Mesenchymal stem cell (in vitro differentiated cells and primary cell): ENCODE data around the gene STK25.
"Not testable (repeated sequence)": the region's sequence is repeated elsewhere in the genome, so short reads cannot be mapped to it uniquely, and the experiment has no call there.

Source experiments
- DNase-seq: peaks from one replicate; pipeline ENCODE4 v3.0.0-alpha.2; 2013
- H2AFZ ChIP-seq: one replicate; pipeline ENCODE4 v1.6.1; 2013; ENCODE audit warnings: low read depth, mild to moderate bottlenecking, control low read depth, inconsistent platforms, low read length, moderate library complexity
- H2AK5ac ChIP-seq: 2 replicates; pipeline ENCODE4 v1.6.1; 2013; ENCODE audit warnings: low read length, moderate library complexity, mild to moderate bottlenecking, inconsistent platforms; ENCODE audit not compliant: severe bottlenecking
- H2BK120ac ChIP-seq: one replicate; pipeline ENCODE4 v1.6.1; 2013; ENCODE audit warnings: low read depth, mild to moderate bottlenecking, inconsistent platforms, low read length, moderate library complexity
- H2BK12ac ChIP-seq, 2 experiments: one replicate each; pipeline ENCODE4 v1.6.1; 2013; ENCODE audit warnings: inconsistent platforms in 2 of 2, low read length in 2 of 2, mild to moderate bottlenecking in 2 of 2, moderate library complexity in 2 of 2, control low read depth in 1 of 2
- H2BK15ac ChIP-seq: one replicate; pipeline ENCODE4 v1.6.1; 2013; ENCODE audit warnings: mild to moderate bottlenecking, low read depth, inconsistent platforms; ENCODE audit not compliant: poor library complexity, severe bottlenecking
- H2BK5ac ChIP-seq: 2 replicates; pipeline ENCODE4 v1.6.1; 2013; ENCODE audit warnings: low read depth, mild to moderate bottlenecking, low read length, control low read depth, inconsistent platforms; ENCODE audit not compliant: poor library complexity, severe bottlenecking
- H3K14ac ChIP-seq, 2 experiments: one replicate each; pipeline ENCODE4 v1.6.1; 2013; ENCODE audit warnings: inconsistent platforms in 2 of 2, low read length in 2 of 2, control low read depth in 1 of 2, mild to moderate bottlenecking in 1 of 2, moderate library complexity in 1 of 2
- H3K18ac ChIP-seq, 2 experiments: one replicate each; pipeline ENCODE4 v1.6.1; 2013; ENCODE audit warnings: inconsistent platforms in 2 of 2, low read length in 2 of 2, control low read depth in 1 of 2, low read depth in 1 of 2, mild to moderate bottlenecking in 1 of 2
- H3K23ac ChIP-seq, 2 experiments: one replicate each; pipeline ENCODE4 v1.6.1; 2013; ENCODE audit warnings: inconsistent platforms in 2 of 2, low read length in 2 of 2, mild to moderate bottlenecking in 2 of 2, moderate library complexity in 2 of 2, control low read depth in 1 of 2
- H3K27ac ChIP-seq: 2 replicates; pipeline ENCODE4 v1.5.1; 2013; ENCODE audit warnings: mild to moderate bottlenecking, moderate library complexity, low read length, control low read depth, inconsistent platforms; ENCODE audit not compliant: poor library complexity, severe bottlenecking
- H3K27me3 ChIP-seq, 2 experiments: 2 replicates each; pipeline versions ENCODE4 v1.6.1 to v1.7.0; 2013; ENCODE audit warnings: low read length in 2 of 2, mild to moderate bottlenecking in 2 of 2, moderate library complexity in 2 of 2, control low read depth in 1 of 2, inconsistent platforms in 1 of 2; ENCODE audit not compliant: control insufficient read depth in 1 of 2, insufficient read depth in 1 of 2
- H3K36me3 ChIP-seq, 2 experiments: 2 replicates each; pipeline versions ENCODE4 v1.6.1 to v1.7.0; 2013; ENCODE audit warnings: low read length in 2 of 2, control low read depth in 1 of 2, inconsistent platforms in 1 of 2, low read depth in 1 of 2, mild to moderate bottlenecking in 1 of 2; ENCODE audit not compliant: insufficient read depth in 2 of 2, control insufficient read depth in 1 of 2
- H3K4ac ChIP-seq, 2 experiments: one replicate each; pipeline ENCODE4 v1.6.1; 2013; ENCODE audit warnings: inconsistent platforms in 2 of 2, low read length in 2 of 2, mild to moderate bottlenecking in 2 of 2, moderate library complexity in 2 of 2, control low read depth in 1 of 2, low read depth in 1 of 2
- H3K4me1 ChIP-seq: 2 replicates; pipeline ENCODE4 v1.6.1; 2013; ENCODE audit warnings: low read depth, low read length, control low read depth; ENCODE audit not compliant: control insufficient read depth, insufficient read depth
- H3K4me2 ChIP-seq: 2 replicates; pipeline ENCODE4 v1.6.1; 2013; ENCODE audit warnings: low read length, mild to moderate bottlenecking, inconsistent platforms; ENCODE audit not compliant: poor library complexity, severe bottlenecking
- H3K4me3 ChIP-seq, 2 experiments: 2 replicates each; pipeline versions ENCODE4 v1.5.1 to v1.7.0; 2013; ENCODE audit warnings: low read length in 2 of 2, mild to moderate bottlenecking in 2 of 2, control low read depth in 1 of 2, low read depth in 1 of 2; ENCODE audit not compliant: insufficient read depth in 1 of 2
- H3K79me1 ChIP-seq: replicated peaks from 2 replicates; pipeline ENCODE4 v1.6.1; 2013; ENCODE audit warnings: mild to moderate bottlenecking, control low read depth, low read length, inconsistent platforms; ENCODE audit not compliant: poor library complexity, severe bottlenecking
- H3K9ac ChIP-seq: 2 replicates; pipeline ENCODE4 v1.7.0; 2013; ENCODE audit warnings: mild to moderate bottlenecking, low read length, moderate library complexity
- H3K9me3 ChIP-seq: 2 replicates; pipeline ENCODE4 v1.7.0; 2013; ENCODE audit warnings: mild to moderate bottlenecking, low read length; ENCODE audit not compliant: control insufficient read depth
- H4K8ac ChIP-seq: one replicate; pipeline ENCODE4 v1.6.1; 2013; ENCODE audit warnings: inconsistent platforms, mild to moderate bottlenecking, low read length, moderate library complexity
- H4K91ac ChIP-seq: one replicate; pipeline ENCODE4 v1.6.1; 2013; ENCODE audit warnings: mild to moderate bottlenecking, low read length, inconsistent platforms
- WGBS: methylation state at CpG from one replicate; pipeline ENCODE4 v1.1.7; 2013; ENCODE audit warnings: mixed read lengths; 5-methylcytosine and 5-hydroxymethylcytosine counted together

STK25 gene

GRCh38 chr2:241525818-241526780 is 17.7 kb upstream of the STK25 start:
- H3K27ac ChIP-seq, H3K4me2 ChIP-seq, H4K8ac ChIP-seq, H4K91ac ChIP-seq, H3K4me1 ChIP-seq, H3K4me3 ChIP-seq, H3K9ac ChIP-seq, H2BK5ac ChIP-seq, H3K18ac ChIP-seq, DNase-seq, H2BK12ac ChIP-seq, H2BK15ac ChIP-seq, H3K14ac ChIP-seq, H3K23ac ChIP-seq, H3K79me1 ChIP-seq, H2AFZ ChIP-seq, H3K9me3 ChIP-seq, H2AK5ac ChIP-seq, H3K36me3 ChIP-seq, H3K4ac ChIP-seq, H2BK120ac ChIP-seq: not testable (repeated sequence)
- H3K27me3 ChIP-seq = peaks cover 4 to 31% of the 10 kb centered on the region in 2 experiments
- WGBS = 94% methylated on average over 30 of the region's 31 CpGs

GRCh38 chr2:241522477-241522876 is 14.1 kb upstream of the STK25 start:
- Histone ChIP-seq H3K9ac (no peak overlapping the region), H4K91ac (no peak overlapping the region), H3K36me3 (no peaks in the 10 kb centered on the region), H2AFZ (no peak overlapping the region), H2BK15ac (no peak overlapping the region), H3K4me1 (no peaks in the 10 kb centered on the region), H2BK120ac (no peak overlapping the region), H2AK5ac (no peak overlapping the region), H2BK5ac (no peak overlapping the region), H3K27ac (no peak overlapping the region), H3K4me2 (no peak overlapping the region), H3K18ac (no peak overlapping the region), H3K23ac (no peak overlapping the region), H3K27me3 (peaks cover 0 to 30% of the 10 kb centered on the region in 2 experiments), H3K9me3 (peaks cover 6% of the 10 kb centered on the region), H3K79me1 (no peaks in the 10 kb centered on the region), H3K14ac (no peak overlapping the region), H2BK12ac (no peak overlapping the region), H3K4ac (no peak overlapping the region), H4K8ac (no peak overlapping the region), H3K4me3 (no peak overlapping the region)
- 62% methylated on average over 3 of the region's 5 CpGs for WGBS
- DNase-seq = no peak

- Histone ChIP-seq H3K4me2 (no peak overlapping the region), H3K27ac (no peak overlapping the region), H4K91ac (no peak overlapping the region), H3K27me3 (peaks cover 0 to 30% of the 10 kb centered on the region in 2 experiments), H3K23ac (no peak overlapping the region), H4K8ac (no peak overlapping the region), H2BK15ac (no peak overlapping the region), H2BK120ac (no peak overlapping the region), H2AFZ (no peak overlapping the region), H3K4me3 (no peak overlapping the region), H3K18ac (no peak overlapping the region), H3K9ac (no peak overlapping the region), H3K4ac (no peak overlapping the region), H3K9me3 (no peaks in the 10 kb centered on the region), H3K36me3 (no peaks in the 10 kb centered on the region), H3K14ac (no peak overlapping the region), H2BK5ac (no peak overlapping the region), H3K79me1 (no peaks in the 10 kb centered on the region), H2BK12ac (no peak overlapping the region), H2AK5ac (no peak overlapping the region), H3K4me1 (peaks cover 3% of the 10 kb centered on the region)
- DNase-seq = no peak
- 77% methylated on average over 9 of the region's 11 CpGs for WGBS
Measured at GRCh38 chr2:241519669-241520068, 11.3 kb upstream of the STK25 start.

- Histone ChIP-seq H3K23ac (no peak overlapping the region), H3K4ac (no peak overlapping the region), H2BK12ac (no peak overlapping the region), H3K9me3 (no peaks in the 10 kb centered on the region), H3K27me3 (peaks cover 0 to 25% of the 10 kb centered on the region in 2 experiments), H3K4me3 (no peak overlapping the region), H3K4me1 (peaks cover 3% of the 10 kb centered on the region), H4K91ac (no peak overlapping the region), H3K79me1 (no peaks in the 10 kb centered on the region), H2AFZ (no peak overlapping the region), H4K8ac (no peak overlapping the region), H3K9ac (no peak overlapping the region), H3K27ac (no peak overlapping the region), H2BK120ac (no peak overlapping the region), H3K18ac (no peak overlapping the region), H3K14ac (peak overlapping the region in 1 of 2 experiments; percentile 4), H3K36me3 (no peaks in the 10 kb centered on the region), H2AK5ac (no peak overlapping the region), H2BK5ac (no peak overlapping the region), H3K4me2 (no peak overlapping the region), H2BK15ac (no peak overlapping the region)
- WGBS = 82% methylated on average over 6 of the region's 6 CpGs
- no peak for DNase-seq
Measured at GRCh38 chr2:241517297-241517696, 8.9 kb upstream of the STK25 start.
